ENCODE data around the gene C2CD2L. TPM values are rescaled to one million over a fixed set of nuclear protein-coding genes. Genes with fewer than 3 reads are reported as not detected.
A peak's percentile ranks its signal among the peaks of the same experiment; 100 is the strongest.

Gene C2CD2L
- total RNA-seq, 2 experiments from 2014 or later, result 33.2 to 35.2 TPM

DNA sequence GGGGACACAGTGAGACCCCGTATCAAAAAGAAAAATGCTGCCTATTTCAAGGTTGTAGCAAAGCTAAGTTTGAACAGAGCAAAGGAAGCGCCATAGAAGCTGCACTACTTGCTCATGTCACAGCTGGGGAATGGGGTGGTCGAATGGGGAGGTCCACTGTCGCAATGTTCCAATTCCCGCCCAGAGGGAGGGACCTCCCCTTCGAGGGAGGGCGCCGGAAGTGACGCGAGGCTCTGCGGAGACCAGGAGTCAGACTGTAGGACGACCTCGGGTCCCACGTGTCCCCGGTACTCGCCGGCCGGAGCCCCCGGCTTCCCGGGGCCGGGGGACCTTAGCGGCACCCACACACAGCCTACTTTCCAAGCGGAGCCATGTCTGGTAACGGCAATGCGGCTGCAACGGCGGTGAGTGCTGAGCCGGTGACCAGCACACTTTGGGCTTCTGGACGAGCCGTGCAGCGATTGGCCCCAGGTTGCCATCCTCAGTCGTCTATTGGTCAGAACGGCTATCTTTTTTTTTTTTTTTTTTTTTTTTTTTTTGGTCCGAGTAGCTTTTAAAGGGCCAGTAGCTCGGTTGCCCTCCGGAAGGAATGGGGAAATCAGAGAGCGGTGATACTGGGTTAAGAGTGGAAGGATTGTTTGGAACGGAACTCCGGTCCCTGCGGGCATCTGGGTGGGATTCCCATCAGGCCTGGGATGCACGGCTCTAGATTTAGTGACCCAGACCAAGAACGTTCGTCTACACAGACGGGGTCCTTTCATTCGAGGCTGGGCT, 22.3 kb upstream of the C2CD2L start, which contains the start of gene HMBS:
TSS of gene HMBS (plus strand) at position 219 of the 774 bp plus-strand sequence. CDS start at position 372, 153 bp downstream.
- Mint-ChIP-seq H3K36me3 (ENCODE audit: low read depth) (peaks cover 20% of the 10 kb centered on the region), H3K4me1 (ENCODE audit: low read depth) (peaks cover 34% of the 10 kb centered on the region), H3K27ac (peak within 1 kb of the TSS; percentile 97), H3K9me3 (ENCODE audit: insufficient read depth) (no peaks in the 10 kb centered on the region), H3K27me3 (ENCODE audit: low read depth) (no peaks in the 10 kb centered on the region), H3K4me3 (peak within 1 kb of the TSS; percentile 98)
- DNase-seq, result peak; percentile 94
- CTCF ChIA-PET, result interaction anchor here (0.9 to 2.5 kb wide), 7 partner anchors 14 to 112 kb away, joined by 3 to 23 read pairs (median 3); partner anchors contain the start of genes DPAGT1, HINFP and VPS11
- POLR2A ChIA-PET, result interaction anchor here (0.7 to 4.6 kb wide), 11 partner anchors 10 to 84 kb away, joined by 3 to 64 read pairs (median 4); partner anchors contain the start of genes C2CD2L, DPAGT1, HINFP and VPS11
- ATAC-seq, result peak; percentile 90

DNA sequence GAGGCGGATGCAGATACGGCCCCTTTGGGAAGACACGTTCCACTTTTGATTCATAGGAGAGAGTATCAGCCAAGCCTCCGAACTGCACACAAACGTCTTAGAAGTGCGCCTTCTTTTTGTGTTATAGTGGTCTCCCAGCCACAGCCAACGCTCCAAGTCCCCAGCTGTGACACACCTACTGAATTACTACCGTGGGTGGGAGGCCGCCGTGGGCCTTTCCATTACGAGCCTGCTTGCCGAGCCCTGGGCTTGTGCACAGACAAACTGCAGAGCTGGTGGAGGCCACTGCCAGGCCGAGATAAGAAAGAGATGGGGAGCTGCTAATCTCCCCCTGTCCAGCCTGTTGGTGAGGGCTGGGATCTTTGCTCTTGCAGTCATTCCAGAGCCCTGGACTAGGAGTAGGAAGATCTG, 21.7 kb upstream of the C2CD2L start:
- H3K4me3 Mint-ChIP-seq, result peak overlapping the region; percentile 98
- ChIA-PET POLR2A (interaction anchor here (0.8 to 4.6 kb wide), 9 partner anchors 10 to 84 kb away, joined by 3 to 64 read pairs (median 4); partner anchors contain the start of genes C2CD2L, DPAGT1, HINFP and VPS11), CTCF (interaction anchor here (0.9 to 2.5 kb wide), 6 partner anchors 9 to 111 kb away, joined by 3 to 23 read pairs (median 4); partner anchors contain the start of genes DPAGT1 and VPS11)
- H3K4me1 Mint-ChIP-seq (ENCODE audit: low read depth), result peaks cover 34% of the 10 kb centered on the region
- no peaks in the 10 kb centered on the region for H3K9me3 Mint-ChIP-seq (ENCODE audit: insufficient read depth)
- DNase-seq, result no peak
- ATAC-seq, result no peak
- no peaks in the 10 kb centered on the region for H3K27me3 Mint-ChIP-seq (ENCODE audit: low read depth)
- peak overlapping the region; percentile 97 for H3K27ac Mint-ChIP-seq
- peaks cover 18% of the 10 kb centered on the region for H3K36me3 Mint-ChIP-seq (ENCODE audit: low read depth)

DNA sequence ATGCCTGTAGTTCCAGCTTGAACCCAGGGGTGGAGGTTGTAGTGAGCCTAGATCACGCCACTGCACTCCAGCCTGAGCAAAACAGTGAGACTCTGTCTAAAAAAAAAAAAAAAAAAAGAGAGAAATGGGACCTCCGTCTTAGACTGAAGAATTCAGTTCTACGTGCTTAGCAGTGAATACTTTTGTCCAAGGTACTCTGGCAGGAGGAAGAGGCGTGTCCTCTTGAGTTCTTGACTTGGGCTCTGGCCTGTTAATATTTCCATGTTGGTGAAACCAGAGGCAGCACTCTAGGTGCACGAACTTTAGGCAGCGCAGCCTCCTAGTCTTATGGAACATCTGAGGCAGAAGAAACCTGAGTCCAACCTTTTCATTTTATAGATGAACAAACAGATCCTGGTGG, 20.0 kb upstream of the C2CD2L start:
- ATAC-seq, result no peak
- Mint-ChIP-seq H3K9me3 (ENCODE audit: insufficient read depth) (no peaks in the 10 kb centered on the region), H3K4me3 (peak overlapping the region; percentile 34), H3K36me3 (ENCODE audit: low read depth) (peaks cover 16% of the 10 kb centered on the region), H3K4me1 (ENCODE audit: low read depth) (peaks cover 45% of the 10 kb centered on the region), H3K27me3 (ENCODE audit: low read depth) (no peaks in the 10 kb centered on the region), H3K27ac (no peak overlapping the region)
- ChIA-PET POLR2A (interaction anchor here (0.6 to 4.6 kb wide), 3 partner anchors 8 to 19 kb away, joined by 3 to 64 read pairs (median 3); partner anchors contain the start of gene VPS11), CTCF (interaction anchor here (1.1 to 2.1 kb wide), 3 partner anchors 8 to 13 kb away, joined by 3 to 5 read pairs (median 3); a partner anchor contains a TSS)
- DNase-seq, result no peak

DNA sequence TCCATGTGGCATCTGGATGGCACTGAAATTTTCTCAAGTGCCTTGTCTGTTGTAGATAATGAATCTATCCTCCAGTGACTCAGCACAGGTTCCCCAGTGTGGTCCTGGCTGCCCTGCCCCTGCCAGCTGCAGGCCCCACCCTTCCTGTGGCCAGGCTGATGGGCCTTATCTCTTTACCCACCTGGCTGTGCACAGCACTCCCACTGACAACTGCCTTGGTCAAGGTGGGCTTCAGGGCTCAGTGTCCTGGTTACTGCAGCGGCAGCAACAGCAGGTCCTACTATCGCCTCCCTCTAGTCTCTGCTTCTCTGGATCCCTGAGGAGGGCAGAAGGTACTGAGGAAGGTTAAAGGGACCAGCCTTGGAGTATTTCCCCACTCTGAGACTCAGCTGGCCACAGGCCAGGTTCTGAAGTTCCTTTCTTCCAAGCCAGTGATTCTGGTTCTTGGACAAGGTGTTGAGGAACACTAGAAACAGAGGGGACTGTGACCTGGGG, 19.4 kb upstream of the C2CD2L start:
- H3K4me1 Mint-ChIP-seq (ENCODE audit: low read depth), result peaks cover 52% of the 10 kb centered on the region
- ChIA-PET CTCF (interaction anchor here (1.1 kb wide), 1 partner anchor 11 kb away, joined by 3 read pairs; no protein-coding TSS in a partner anchor), POLR2A (interaction anchor here (1.4 to 1.6 kb wide), 2 partner anchors 20 to 30 kb away, joined by 3 read pairs; partner anchors contain the start of gene VPS11)
- H3K27me3 Mint-ChIP-seq (ENCODE audit: low read depth), result no peaks in the 10 kb centered on the region
- H3K27ac Mint-ChIP-seq, result peak overlapping the region; percentile 10
- DNase-seq, result no peak
- peaks cover 19% of the 10 kb centered on the region for H3K36me3 Mint-ChIP-seq (ENCODE audit: low read depth)
- no peak overlapping the region for H3K4me3 Mint-ChIP-seq
- no peak for ATAC-seq
- no peaks in the 10 kb centered on the region for H3K9me3 Mint-ChIP-seq (ENCODE audit: insufficient read depth)

DNA sequence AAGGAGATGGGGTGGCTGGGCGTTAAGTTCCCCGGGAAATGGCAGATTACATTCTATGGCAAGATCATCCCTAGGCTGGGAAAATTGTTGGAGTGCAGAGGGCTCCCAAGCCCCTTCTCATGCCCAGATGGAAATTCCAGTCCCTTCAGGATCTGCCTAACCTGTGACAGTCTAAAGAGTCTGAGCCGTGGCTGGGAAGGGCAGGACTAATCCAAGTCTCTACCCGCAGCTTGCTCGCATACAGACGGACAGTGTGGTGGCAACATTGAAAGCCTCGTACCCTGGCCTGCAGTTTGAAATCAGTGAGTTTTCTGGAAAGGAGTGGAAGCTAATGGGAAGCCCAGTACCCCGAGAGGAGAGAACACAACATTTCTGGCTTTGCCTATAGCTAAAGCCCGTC, 18.7 kb upstream of the C2CD2L start:
- no peak for DNase-seq
- H3K4me3 Mint-ChIP-seq, result no peak overlapping the region
- H3K27me3 Mint-ChIP-seq (ENCODE audit: low read depth), result no peaks in the 10 kb centered on the region
- no peak for ATAC-seq
- no peak overlapping the region for H3K27ac Mint-ChIP-seq
- ChIA-PET POLR2A (interaction anchor here (1.3 to 1.6 kb wide), 3 partner anchors 18 to 31 kb away, joined by 3 to 5 read pairs (median 3); partner anchors contain the start of genes C2CD2L and VPS11), CTCF (interaction anchor here (1.6 kb wide), 1 partner anchor 108 kb away, joined by 3 read pairs; no protein-coding TSS in a partner anchor)
- H3K36me3 Mint-ChIP-seq (ENCODE audit: low read depth), result peaks cover 25% of the 10 kb centered on the region
- peaks cover 57% of the 10 kb centered on the region for H3K4me1 Mint-ChIP-seq (ENCODE audit: low read depth)
- H3K9me3 Mint-ChIP-seq (ENCODE audit: insufficient read depth), result no peaks in the 10 kb centered on the region

DNA sequence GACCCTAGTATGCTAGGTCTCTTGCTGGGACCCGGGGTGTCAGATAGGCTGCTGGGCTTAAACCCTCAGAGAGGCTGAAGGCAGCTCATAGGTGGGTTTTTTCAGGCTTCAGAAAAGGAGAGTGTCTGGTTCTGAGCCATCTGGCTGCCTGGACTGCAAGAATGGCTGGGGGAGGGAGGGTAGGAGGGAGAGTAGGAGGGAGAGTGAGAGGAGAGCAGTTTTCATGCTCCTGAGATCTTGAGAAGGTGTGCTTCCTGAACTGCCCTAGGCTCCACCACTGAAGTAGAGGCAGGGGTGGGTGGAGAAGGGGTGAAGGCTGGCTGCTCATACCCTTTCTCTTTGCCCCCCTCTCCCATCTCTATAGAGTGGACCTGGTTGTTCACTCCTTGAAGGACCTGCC, 17.8 kb upstream of the C2CD2L start:
- H3K4me3 Mint-ChIP-seq, result no peak overlapping the region
- DNase-seq (no peak), ATAC-seq (no peak)
- H3K9me3 Mint-ChIP-seq (ENCODE audit: insufficient read depth), result no peaks in the 10 kb centered on the region
- POLR2A ChIA-PET, result interaction anchor here (1.3 to 1.6 kb wide), 2 partner anchors 18 to 32 kb away, joined by 3 to 5 read pairs; partner anchors contain the start of gene C2CD2L
- CTCF ChIA-PET, result interaction anchor here (1.6 kb wide), 1 partner anchor 107 kb away, joined by 3 read pairs; no protein-coding TSS in a partner anchor
- peaks cover 57% of the 10 kb centered on the region for H3K4me1 Mint-ChIP-seq (ENCODE audit: low read depth)
- peak overlapping the region; percentile 39 for H3K27ac Mint-ChIP-seq
- no peaks in the 10 kb centered on the region for H3K27me3 Mint-ChIP-seq (ENCODE audit: low read depth)
- H3K36me3 Mint-ChIP-seq (ENCODE audit: low read depth), result peaks cover 34% of the 10 kb centered on the region

DNA sequence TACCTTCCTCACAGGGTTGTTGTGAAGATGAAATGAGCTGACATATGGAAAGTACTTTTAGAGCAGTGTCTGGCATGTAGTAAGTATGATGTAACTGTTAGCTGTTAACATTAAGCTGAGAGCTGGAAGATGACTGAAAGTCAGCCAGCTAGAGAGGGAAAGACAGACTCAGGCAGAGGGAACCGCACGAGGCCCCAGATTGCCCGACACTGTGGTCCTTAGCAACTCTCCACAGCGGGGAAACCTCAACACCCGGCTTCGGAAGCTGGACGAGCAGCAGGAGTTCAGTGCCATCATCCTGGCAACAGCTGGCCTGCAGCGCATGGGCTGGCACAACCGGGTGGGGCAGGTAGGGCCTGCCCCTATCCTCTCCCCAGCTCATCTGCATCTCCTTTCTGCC, 16.0 kb upstream of the C2CD2L start:
- POLR2A ChIA-PET, result interaction anchor here (0.8 to 2.8 kb wide), 4 partner anchors 9 to 33 kb away, joined by 3 to 13 read pairs (median 8); partner anchors contain the start of genes DPAGT1 and VPS11
- Mint-ChIP-seq H3K36me3 (ENCODE audit: low read depth) (peaks cover 49% of the 10 kb centered on the region), H3K27me3 (ENCODE audit: low read depth) (no peaks in the 10 kb centered on the region), H3K27ac (no peak overlapping the region), H3K4me3 (no peak overlapping the region), H3K9me3 (ENCODE audit: insufficient read depth) (no peaks in the 10 kb centered on the region), H3K4me1 (ENCODE audit: low read depth) (peaks cover 50% of the 10 kb centered on the region)
- ATAC-seq (no peak), DNase-seq (no peak)
- CTCF ChIA-PET, result interaction anchor here (0.9 to 1.4 kb wide), 2 partner anchors 11 to 13 kb away, joined by 3 read pairs; no protein-coding TSS in a partner anchor

DNA sequence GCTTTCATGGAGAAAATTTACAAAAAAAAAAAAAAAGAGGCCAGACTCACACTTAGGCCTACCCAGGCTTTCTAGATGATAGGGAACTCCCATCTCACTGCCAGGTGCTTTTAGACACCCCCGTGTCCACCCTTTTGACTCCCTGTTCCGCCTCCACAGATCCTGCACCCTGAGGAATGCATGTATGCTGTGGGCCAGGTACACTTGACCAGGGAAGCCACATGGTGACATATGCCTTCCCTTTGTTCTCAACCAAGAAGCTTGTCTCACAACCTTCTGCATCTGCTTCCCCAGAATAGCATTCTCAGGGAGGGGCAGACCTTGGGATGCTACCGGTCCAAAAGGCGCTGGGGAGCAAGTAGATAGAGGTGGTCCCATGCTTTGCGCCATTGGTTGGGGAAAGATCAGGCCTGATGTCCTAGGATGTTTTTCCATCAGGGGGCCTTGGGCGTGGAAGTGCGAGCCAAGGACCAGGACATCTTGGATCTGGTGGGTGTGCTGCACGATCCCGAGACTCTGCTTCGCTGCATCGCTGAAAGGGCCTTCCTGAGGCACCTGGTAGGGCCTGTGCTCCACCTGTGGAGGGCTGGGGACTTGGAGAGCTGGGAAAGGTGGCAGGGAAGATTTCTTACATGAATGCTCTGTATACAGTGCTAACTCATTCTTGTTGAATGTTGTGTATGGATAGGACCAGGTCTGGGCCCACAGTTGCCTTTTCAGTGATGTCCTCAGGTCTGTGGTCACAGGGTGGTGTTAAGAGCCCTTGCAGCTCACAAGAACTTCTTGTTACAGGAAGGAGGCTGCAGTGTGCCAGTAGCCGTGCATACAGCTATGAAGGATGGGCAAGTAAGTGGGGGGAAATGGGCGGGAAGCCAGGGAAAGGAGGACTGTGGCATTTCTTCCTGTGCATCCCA, 14.9 kb upstream of the C2CD2L start:
- POLR2A ChIA-PET, result interaction anchor here (1.0 to 2.8 kb wide), 6 partner anchors 10 to 35 kb away, joined by 3 to 13 read pairs (median 6); partner anchors contain the start of genes C2CD2L, DPAGT1, HYOU1 and VPS11
- Mint-ChIP-seq H3K4me1 (ENCODE audit: low read depth) (peaks cover 53% of the 10 kb centered on the region), H3K4me3 (peak overlapping the region; percentile 95), H3K27ac (peak overlapping the region; percentile 88), H3K27me3 (ENCODE audit: low read depth) (no peaks in the 10 kb centered on the region), H3K36me3 (ENCODE audit: low read depth) (peaks cover 56% of the 10 kb centered on the region), H3K9me3 (ENCODE audit: insufficient read depth) (no peaks in the 10 kb centered on the region)
- ATAC-seq (no peak), DNase-seq (no peak)
- CTCF ChIA-PET, result interaction anchor here (0.9 to 1.4 kb wide), 2 partner anchors 10 to 12 kb away, joined by 3 read pairs; no protein-coding TSS in a partner anchor

DNA sequence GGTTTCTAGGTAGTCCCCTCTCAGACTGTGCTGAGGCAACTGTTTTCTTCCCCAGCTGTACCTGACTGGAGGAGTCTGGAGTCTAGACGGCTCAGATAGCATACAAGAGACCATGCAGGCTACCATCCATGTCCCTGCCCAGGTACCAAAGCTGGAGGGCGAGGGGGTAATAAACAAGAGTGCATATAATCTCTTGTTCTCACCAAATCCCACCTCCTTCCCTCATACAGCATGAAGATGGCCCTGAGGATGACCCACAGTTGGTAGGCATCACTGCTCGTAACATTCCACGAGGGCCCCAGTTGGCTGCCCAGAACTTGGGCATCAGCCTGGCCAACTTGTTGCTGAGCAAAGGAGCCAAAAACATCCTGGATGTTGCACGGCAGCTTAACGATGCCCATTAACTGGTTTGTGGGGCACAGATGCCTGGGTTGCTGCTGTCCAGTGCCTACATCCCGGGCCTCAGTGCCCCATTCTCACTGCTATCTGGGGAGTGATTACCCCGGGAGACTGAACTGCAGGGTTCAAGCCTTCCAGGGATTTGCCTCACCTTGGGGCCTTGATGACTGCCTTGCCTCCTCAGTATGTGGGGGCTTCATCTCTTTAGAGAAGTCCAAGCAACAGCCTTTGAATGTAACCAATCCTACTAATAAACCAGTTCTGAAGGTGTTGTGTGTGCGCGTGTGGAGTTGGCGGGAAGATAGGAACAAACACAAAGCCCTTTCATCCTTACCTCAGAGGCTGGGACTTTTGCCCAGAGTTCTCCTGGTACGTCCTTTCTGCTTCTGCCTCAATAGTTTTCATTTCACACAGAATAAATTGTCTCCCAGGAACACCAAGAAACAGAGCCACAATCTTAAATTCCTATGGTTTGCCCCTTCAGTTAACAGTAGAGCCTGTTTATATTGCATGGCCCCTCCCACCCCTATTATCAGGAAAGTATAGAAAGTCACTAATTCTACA, 14.0 kb upstream of the C2CD2L start:
- Mint-ChIP-seq H3K36me3 (ENCODE audit: low read depth) (peaks cover 66% of the 10 kb centered on the region), H3K27me3 (ENCODE audit: low read depth) (no peaks in the 10 kb centered on the region), H3K4me1 (ENCODE audit: low read depth) (peaks cover 46% of the 10 kb centered on the region), H3K27ac (peak overlapping the region; percentile 88), H3K9me3 (ENCODE audit: insufficient read depth) (no peaks in the 10 kb centered on the region), H3K4me3 (peak overlapping the region; percentile 95)
- ChIA-PET CTCF (interaction anchor here (1.2 kb wide), 1 partner anchor 9 kb away, joined by 5 read pairs; no protein-coding TSS in a partner anchor), POLR2A (interaction anchor here (0.6 to 3.1 kb wide), 13 partner anchors 8 to 229 kb away, joined by 3 to 96 read pairs (median 13); partner anchors contain the start of genes C2CD2L, DPAGT1, HINFP and HMBS)
- DNase-seq (no peak), ATAC-seq (no peak)
